ENCODE measurements around the gene IQSEC1. TPM values are rescaled to one million over a fixed set of nuclear protein-coding genes. Genes with fewer than 3 reads are reported as not detected.
"Not testable (repeated sequence)": the region's sequence is repeated elsewhere in the genome, so short reads cannot be mapped to it uniquely, and the experiment has no call there.

The IQSEC1 gene
- total and polyA plus RNA-seq, 8 donors: 24.9 to 57.0 (median 34.2) TPM

- no peaks in the 10 kb centered on the region for H3K27me3 ChIP-seq
- DNase-seq: no peak
- intact Hi-C loops (cut with DNase I): no loop called here
- H3K36me3 ChIP-seq: no peaks in the 10 kb centered on the region
- H3K4me1 ChIP-seq: no peaks in the 10 kb centered on the region
- no peak overlapping the region for H3K27ac ChIP-seq
- H3K9me3 ChIP-seq: no peaks in the 10 kb centered on the region
- no peak for TF ChIP-seq CTCF (IDR thresholded peaks at IDR 0.05)
- H3K4me3 ChIP-seq: no peak overlapping the region
- no peak for ATAC-seq
These were observed 213.4 kb downstream of the IQSEC1 start for GRCh38 chr3:12859840-12860239.

DNA sequence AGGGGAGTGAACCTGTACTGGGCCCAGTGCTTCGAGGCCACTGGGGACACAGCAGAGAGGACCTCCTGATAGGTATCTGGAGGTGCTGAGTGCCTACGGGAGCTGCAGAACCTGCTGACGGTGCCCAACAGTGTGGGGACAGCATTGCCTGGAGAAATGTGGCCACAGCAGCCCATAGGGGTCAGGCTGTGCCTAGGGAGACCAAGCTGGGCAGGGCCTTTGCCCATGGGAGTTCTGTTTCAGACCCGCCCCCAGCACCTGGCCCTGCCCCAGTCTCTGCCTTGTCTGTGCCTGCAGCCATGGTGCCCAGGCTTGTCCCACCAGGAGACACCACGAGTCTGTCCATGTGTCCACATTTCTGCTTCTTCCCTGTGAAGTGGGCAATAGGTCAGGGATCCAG, 216.6 kb downstream of the IQSEC1 start:
- Histone ChIP-seq H3K27me3 (peaks cover 0 to 10% of the 10 kb centered on the region in 2 donors), H3K27ac (no peak overlapping the region), H3K4me3 (no peak overlapping the region), H3K9me3 (no peaks in the 10 kb centered on the region), H3K4me1 (no peaks in the 10 kb centered on the region), H3K36me3 (no peaks in the 10 kb centered on the region)
- ATAC-seq: no peak
- DNase-seq: no peak
- no peak for TF ChIP-seq CTCF (IDR thresholded peaks at IDR 0.05)
- intact Hi-C loops (cut with DNase I): no loop called here

GRCh38 chr3:12854565-12854964, 218.7 kb downstream of the IQSEC1 start:
- no peak for DNase-seq
- ATAC-seq: no peak
- Histone ChIP-seq H3K4me1 (no peaks in the 10 kb centered on the region), H3K36me3 (no peaks in the 10 kb centered on the region), H3K27ac (no peak overlapping the region), H3K4me3 (no peak overlapping the region), H3K9me3 (no peaks in the 10 kb centered on the region), H3K27me3 (peaks cover 0 to 10% of the 10 kb centered on the region in 2 donors)
- no peak for TF ChIP-seq CTCF (IDR thresholded peaks at IDR 0.05)
- intact Hi-C loops (cut with DNase I): no loop called here

DNA sequence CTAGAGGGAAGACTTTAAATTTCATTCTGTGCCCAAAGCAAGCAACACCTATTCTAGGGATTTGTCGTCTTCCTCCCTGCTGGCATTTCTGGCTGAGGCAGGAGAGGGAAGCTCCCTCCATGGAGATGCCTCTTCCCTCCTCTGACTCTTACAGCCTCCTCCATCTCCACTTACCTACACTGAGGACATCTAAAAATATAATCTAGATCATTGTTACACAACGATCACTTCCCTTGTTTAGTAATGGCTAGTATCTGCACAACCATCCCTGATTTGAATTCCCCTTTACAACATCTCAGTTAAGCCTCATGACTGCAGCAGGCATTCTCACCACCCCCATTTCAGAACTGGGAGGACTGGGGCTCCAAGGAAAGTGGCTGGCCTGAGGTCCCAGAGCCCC, 219.4 kb downstream of the IQSEC1 start:
- peaks cover 0 to 10% of the 10 kb centered on the region in 2 donors for H3K27me3 ChIP-seq
- H3K27ac ChIP-seq; H3K9me3 ChIP-seq; H3K36me3 ChIP-seq; intact Hi-C loops (cut with DNase I); DNase-seq; H3K4me3 ChIP-seq; H3K4me1 ChIP-seq; ATAC-seq: not testable (repeated sequence)

GRCh38 chr3:12852201-12852600, 221.0 kb downstream of the IQSEC1 start:
- no peak for ATAC-seq
- Histone ChIP-seq H3K27ac (no peak overlapping the region), H3K4me3 (no peak overlapping the region), H3K27me3 (peaks cover 0 to 10% of the 10 kb centered on the region in 2 donors), H3K9me3 (no peaks in the 10 kb centered on the region), H3K4me1 (no peaks in the 10 kb centered on the region), H3K36me3 (no peaks in the 10 kb centered on the region)
- no peak for DNase-seq
- intact Hi-C loops (cut with DNase I): no loop called here
- TF ChIP-seq CTCF (IDR thresholded peaks at IDR 0.05): no peak

Other genes with a start within 250 kb of the IQSEC1 start
- 1,000 to 10,000 TPM; 1,223 to 1,263 TPM for gene RPL32, start 231.9 kb downstream of the IQSEC1 start, total RNA-seq
- 1,000 to 10,000 TPM; 2,451 to 2,940 (median 2,544) TPM for gene RPL32, start 231.9 kb downstream of the IQSEC1 start, polyA plus RNA-seq (ENCODE audit: insufficient read length in 6 of 6)